Right forelimb (tissue), 1 donor: Measurements from ENCODE around the gene CYP2A7.
"Not testable (repeated sequence)": the region's sequence is repeated elsewhere in the genome, so short reads cannot be mapped to it uniquely, and the experiment has no call there.

Source experiments
- DNase-seq: peaks from one replicate; pipeline ENCODE4 v3.0.0-alpha.2; 2018

The CYP2A7 gene

GRCh38 chr19:40838477-40838876 lies 43.6 kb downstream of the CYP2A7 start:
- not testable (repeated sequence) for DNase-seq

- DNase-seq: no peak
Measured at GRCh38 chr19:40836754-40837429, 45.1 kb downstream of the CYP2A7 start.

GRCh38 chr19:40833728-40834533 lies 48.1 kb downstream of the CYP2A7 start:
- DNase-seq: not testable (repeated sequence)

- not testable (repeated sequence) for DNase-seq
Measured at GRCh38 chr19:40832431-40832790, 49.6 kb downstream of the CYP2A7 start.

- DNase-seq: no peak
Measured at GRCh38 chr19:40831502-40832430, 50.3 kb downstream of the CYP2A7 start.

- DNase-seq: not testable (repeated sequence)
Measured at GRCh38 chr19:40830741-40831140, 51.3 kb downstream of the CYP2A7 start.

- no peak for DNase-seq
Measured at GRCh38 chr19:40829205-40829604, 52.8 kb downstream of the CYP2A7 start.

GRCh38 chr19:40827386-40828247 lies 54.4 kb downstream of the CYP2A7 start:
- no peak for DNase-seq

- not testable (repeated sequence) for DNase-seq
Measured at GRCh38 chr19:40826699-40827385, 55.2 kb downstream of the CYP2A7 start.

- DNase-seq: not testable (repeated sequence)
Measured at GRCh38 chr19:40826312-40826698, 55.7 kb downstream of the CYP2A7 start.

GRCh38 chr19:40825460-40826095 lies 56.5 kb downstream of the CYP2A7 start:
- DNase-seq: not testable (repeated sequence)
